Upper lobe of left lung (tissue), 6 donors: Measurements from ENCODE around the gene MRPL58. TPM values are rescaled to one million over a fixed set of nuclear protein-coding genes. Genes with fewer than 3 reads are reported as not detected.
"Not testable (repeated sequence)": the region's sequence is repeated elsewhere in the genome, so short reads cannot be mapped to it uniquely, and the experiment has no call there.

Source experiments
- ATAC-seq, 2 donors: fragments of 200-7000 bp; cut with Tn5 transposase; one replicate each; pipeline ENCODE4 v1.9.1; 2022; ENCODE audit warnings: mild to moderate bottlenecking in 2 of 2, moderate library complexity in 2 of 2; ENCODE audit not compliant: low FRiP score in 2 of 2
- DNase-seq, 2 donors: peaks; one replicate each; pipeline ENCODE4 v3.0.0-alpha.2; 2019 to 2020
- H3K27ac ChIP-seq, 4 donors: fragments of 200-600 bp; sonication (generic); one replicate each; pipeline ENCODE4 v1.5.1; 2016 to 2019
- H3K27me3 ChIP-seq, 4 donors: fragments of 200-600 bp; sonication (generic); one replicate each; pipeline ENCODE4 v1.5.1; 2017 to 2019
- H3K36me3 ChIP-seq, 4 donors: fragments of 200-600 bp; sonication (generic); one replicate each; pipeline ENCODE4 v1.5.1; 2016 to 2019
- H3K4me1 ChIP-seq, 4 donors: fragments of 200-600 bp; sonication (generic); one replicate each; pipeline ENCODE4 v1.5.1; 2018 to 2019
- H3K4me3 ChIP-seq, 4 donors: fragments of 200-600 bp; sonication (generic); one replicate each; pipeline ENCODE4 v1.5.1; 2017 to 2019; ENCODE audit warnings: mild to moderate bottlenecking in 2 of 4, moderate library complexity in 1 of 4
- H3K9me3 ChIP-seq, 4 donors: fragments of 200-600 bp; sonication (generic); one replicate each; pipeline ENCODE4 v1.5.1; 2018 to 2019
- EP300 ChIP-seq, 4 donors: sonication (generic); formaldehyde crosslinking; IDR thresholded peaks; one replicate each; pipeline ENCODE4 v1.5.1; 2017; ENCODE audit warnings: antibody characterized with exemption in 4 of 4, control low read depth in 2 of 4
- POLR2A ChIP-seq, 4 donors: fragments of 450-650 bp; IDR thresholded peaks; one replicate each; pipeline ENCODE4 v1.5.1; 2016 to 2017; ENCODE audit warnings: antibody characterized with exemption in 4 of 4, mild to moderate bottlenecking in 2 of 4
- POLR2AphosphoS5 ChIP-seq, 2 donors: sonication (generic); formaldehyde crosslinking; IDR thresholded peaks; one replicate each; pipeline ENCODE4 v1.5.1; 2017; ENCODE audit warnings: antibody characterized with exemption in 2 of 2
- WGBS, 2 donors: methylation state at CpG; one replicate each; pipeline ENCODE4 v1.1.5; 2017 to 2018; 5-methylcytosine and 5-hydroxymethylcytosine counted together
- total RNA-seq, 6 donors: library from RNA; depleted of rRNA in 4 of 6; stranded (reverse); fragments of >200 nt in 4 of 6; gene quantifications; one replicate each; pipeline versions ENCODE4 v1.1.0 to v1.2.1, GENCODE V29; 2016 to 2021
- TF ChIP-seq, protein P1 (sequence below), 6 experiments: fragments of 450-650 bp in 4 of 6; fragments of 200-600 bp in 2 of 6; sonication (generic) in 2 of 6; IDR thresholded peaks; one replicate each; pipeline ENCODE4 v1.5.1; 2016 to 2019; ENCODE audit warnings: antibody characterized with exemption in 6 of 6
- donor health status: DM: no; HTN: no; CAD: no; lungs with moderate emphysema.
- donor health status: DM: no; HTN: yes; CAD: no; lungs with severe emphysema.

The MRPL58 gene
- total RNA-seq, 6 donors from 2014 or later = 10.5 to 41.0 (median 21.8) TPM

DNA sequence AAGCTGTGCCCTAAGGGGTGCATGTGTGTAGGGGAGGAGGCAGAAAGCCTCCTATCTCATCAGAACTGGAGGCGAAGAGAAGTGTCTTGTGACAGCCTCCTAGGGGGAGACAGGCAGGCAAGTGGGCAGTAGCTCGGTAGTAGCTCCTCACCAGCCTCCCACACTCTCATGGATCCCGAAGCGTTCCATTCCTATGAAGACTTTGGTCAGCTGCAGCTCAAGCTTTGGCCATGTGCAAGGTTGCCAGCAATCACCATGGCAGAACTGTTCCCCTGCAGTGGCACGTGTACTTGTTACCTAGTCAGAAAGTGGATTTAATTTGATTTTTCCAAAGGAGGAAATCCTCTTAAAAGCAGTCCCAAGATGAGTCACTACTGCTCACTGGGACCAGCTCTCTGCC lies 6.7 kb downstream of the MRPL58 start:
- TF ChIP-seq POLR2A (IDR thresholded peaks at IDR 0.05) = no peak
- TF ChIP-seq, protein P1, sequence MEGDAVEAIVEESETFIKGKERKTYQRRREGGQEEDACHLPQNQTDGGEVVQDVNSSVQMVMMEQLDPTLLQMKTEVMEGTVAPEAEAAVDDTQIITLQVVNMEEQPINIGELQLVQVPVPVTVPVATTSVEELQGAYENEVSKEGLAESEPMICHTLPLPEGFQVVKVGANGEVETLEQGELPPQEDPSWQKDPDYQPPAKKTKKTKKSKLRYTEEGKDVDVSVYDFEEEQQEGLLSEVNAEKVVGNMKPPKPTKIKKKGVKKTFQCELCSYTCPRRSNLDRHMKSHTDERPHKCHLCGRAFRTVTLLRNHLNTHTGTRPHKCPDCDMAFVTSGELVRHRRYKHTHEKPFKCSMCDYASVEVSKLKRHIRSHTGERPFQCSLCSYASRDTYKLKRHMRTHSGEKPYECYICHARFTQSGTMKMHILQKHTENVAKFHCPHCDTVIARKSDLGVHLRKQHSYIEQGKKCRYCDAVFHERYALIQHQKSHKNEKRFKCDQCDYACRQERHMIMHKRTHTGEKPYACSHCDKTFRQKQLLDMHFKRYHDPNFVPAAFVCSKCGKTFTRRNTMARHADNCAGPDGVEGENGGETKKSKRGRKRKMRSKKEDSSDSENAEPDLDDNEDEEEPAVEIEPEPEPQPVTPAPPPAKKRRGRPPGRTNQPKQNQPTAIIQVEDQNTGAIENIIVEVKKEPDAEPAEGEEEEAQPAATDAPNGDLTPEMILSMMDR (IDR thresholded peaks at IDR 0.05) = no peak
- TF ChIP-seq POLR2AphosphoS5 (IDR thresholded peaks at IDR 0.05) = no peak
- no peak for TF ChIP-seq EP300 (IDR thresholded peaks at IDR 0.05)
- Histone ChIP-seq H3K27ac (no peak overlapping the region), H3K27me3 (no peaks in the 10 kb centered on the region), H3K36me3 (peaks cover 10 to 58% (median 41%) of the 10 kb centered on the region in 4 donors), H3K9me3 (no peaks in the 10 kb centered on the region), H3K4me1 (peaks cover 0 to 2% (median 0%) of the 10 kb centered on the region in 4 donors), H3K4me3 (no peak overlapping the region)
- DNase-seq (no peak), ATAC-seq (no peak)
- 92% methylated on average over 5 of the region's 5 CpGs for WGBS, 2 donors

DNA sequence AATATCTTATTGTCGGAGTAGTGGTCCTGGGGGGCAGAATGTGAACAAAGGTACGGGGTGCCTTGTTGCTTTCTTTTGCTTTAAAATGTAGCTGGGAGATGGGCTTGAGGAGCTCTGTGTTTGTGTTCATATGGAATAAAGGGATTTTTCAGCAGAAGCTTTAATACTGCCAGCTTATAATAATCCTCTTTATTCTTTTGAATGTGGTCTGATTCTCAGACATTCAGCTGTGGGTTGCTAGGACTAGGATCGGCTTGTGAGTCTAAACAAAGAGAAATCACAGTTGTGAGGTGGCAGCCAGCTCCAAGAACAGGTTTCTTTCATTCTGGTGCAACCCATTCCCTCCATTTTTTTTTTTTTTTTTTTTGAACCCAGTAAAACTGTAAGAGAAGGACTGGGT lies 7.2 kb downstream of the MRPL58 start:
- 96 to 97% methylated on average over 3 of the region's 3 CpGs for WGBS, 2 donors
- DNase-seq (no peak), ATAC-seq (no peak)
- Histone ChIP-seq H3K36me3 (peaks cover 10 to 58% (median 41%) of the 10 kb centered on the region in 4 donors), H3K27ac (no peak overlapping the region), H3K4me3 (no peak overlapping the region), H3K9me3 (no peaks in the 10 kb centered on the region), H3K27me3 (no peaks in the 10 kb centered on the region), H3K4me1 (no peaks in the 10 kb centered on the region)
- TF ChIP-seq, protein P1 (IDR thresholded peaks at IDR 0.05) = no peak
- no peak for TF ChIP-seq EP300 (IDR thresholded peaks at IDR 0.05)
- TF ChIP-seq POLR2A (IDR thresholded peaks at IDR 0.05) = no peak
- no peak for TF ChIP-seq POLR2AphosphoS5 (IDR thresholded peaks at IDR 0.05)

GRCh38 chr17:75020331-75021110 lies 8.1 kb downstream of the MRPL58 start:
- Histone ChIP-seq H3K36me3 (peaks cover 10 to 58% (median 41%) of the 10 kb centered on the region in 4 donors), H3K27ac (no peak overlapping the region), H3K4me1 (peaks cover 0 to 7% (median 0%) of the 10 kb centered on the region in 4 donors), H3K27me3 (no peaks in the 10 kb centered on the region), H3K9me3 (no peaks in the 10 kb centered on the region), H3K4me3 (no peak overlapping the region)
- no peak for TF ChIP-seq POLR2A (IDR thresholded peaks at IDR 0.05)
- no peak for TF ChIP-seq EP300 (IDR thresholded peaks at IDR 0.05)
- TF ChIP-seq POLR2AphosphoS5 (IDR thresholded peaks at IDR 0.05) = no peak
- TF ChIP-seq, protein P1 (IDR thresholded peaks at IDR 0.05) = no peak
- ATAC-seq = no peak
- 91 to 92% methylated on average over 19 of the region's 19 CpGs for WGBS, 2 donors
- DNase-seq = no peak

DNA sequence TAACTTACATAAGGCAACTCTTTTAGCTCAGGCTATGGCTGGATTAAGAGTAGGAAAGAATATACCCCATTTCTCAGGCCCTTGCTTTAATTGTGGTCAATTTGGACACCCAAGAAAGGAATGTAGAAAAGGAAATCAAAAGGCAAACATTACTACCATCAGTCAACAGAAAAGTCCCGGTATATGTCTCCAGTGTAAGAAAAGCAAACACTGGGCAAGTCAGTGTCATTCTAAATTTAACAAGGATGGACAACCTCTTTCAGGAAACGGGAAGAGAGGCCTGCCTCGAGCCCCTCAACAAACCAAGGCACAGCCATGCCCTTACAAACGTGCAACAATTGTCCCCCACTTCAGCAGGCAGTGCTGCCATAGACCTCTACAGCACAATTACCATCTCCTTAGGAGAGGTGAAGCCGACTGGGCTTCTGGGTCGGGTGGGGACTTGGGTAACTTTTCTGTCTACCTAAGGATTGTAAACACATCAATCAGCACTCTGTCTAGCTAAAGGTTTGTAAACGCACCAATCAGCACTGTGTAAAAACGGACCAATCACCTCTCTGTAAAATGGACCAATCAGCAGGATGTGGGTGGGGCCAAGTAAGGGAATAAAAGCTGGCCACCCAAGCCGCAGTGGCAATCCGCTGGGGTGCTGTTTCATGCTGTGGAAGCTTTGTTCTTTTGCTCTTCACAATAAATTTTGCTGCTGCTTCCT lies 12.4 kb downstream of the MRPL58 start:
- ATAC-seq (no peak), DNase-seq (no peak)
- no peaks in the 10 kb centered on the region for H3K27me3 ChIP-seq
- H3K27ac ChIP-seq = no peak overlapping the region
- peaks cover 0 to 7% (median 0%) of the 10 kb centered on the region in 4 donors for H3K4me1 ChIP-seq
- TF ChIP-seq, protein P1 (IDR thresholded peaks at IDR 0.05) = no peak
- TF ChIP-seq POLR2A (IDR thresholded peaks at IDR 0.05) (no peak), EP300 (IDR thresholded peaks at IDR 0.05) (no peak), POLR2AphosphoS5 (IDR thresholded peaks at IDR 0.05) (no peak)
- H3K4me3 ChIP-seq = no peak overlapping the region
- 66 to 74% methylated on average over 10 of the region's 10 CpGs for WGBS, 2 donors
- no peaks in the 10 kb centered on the region for H3K9me3 ChIP-seq
- peaks cover 10 to 28% (median 24%) of the 10 kb centered on the region in 4 donors for H3K36me3 ChIP-seq

GRCh38 chr17:75025398-75025734 lies 12.9 kb downstream of the MRPL58 start:
- 62 to 72% methylated on average over 6 to 9 of the region's 9 CpGs for WGBS, 2 donors
- H3K36me3 ChIP-seq = peaks cover 10 to 25% (median 22%) of the 10 kb centered on the region in 4 donors
- not testable (repeated sequence) for H3K27me3 ChIP-seq, DNase-seq, H3K27ac ChIP-seq, H3K4me3 ChIP-seq, H3K4me1 ChIP-seq, ATAC-seq, H3K9me3 ChIP-seq

GRCh38 chr17:75026650-75027049 lies 14.2 kb downstream of the MRPL58 start:
- ATAC-seq, H3K9me3 ChIP-seq, H3K4me3 ChIP-seq, H3K27me3 ChIP-seq, H3K27ac ChIP-seq, H3K4me1 ChIP-seq: not testable (repeated sequence)
- peaks cover 0 to 13% (median 9%) of the 10 kb centered on the region in 4 donors for H3K36me3 ChIP-seq
- 52% methylated on average over 2 of the region's 2 CpGs for WGBS, 2 donors
- DNase-seq = peak in 1 of 2 donors; percentile 40
